NB4 (cell line): ENCODE results near the gene HECW1.

ENCODE experiments used
- CTCF ChIP-seq: IDR thresholded peaks from one replicate; pipeline ENCODE4 v1.5.1; 2012; ENCODE audit warnings: low read depth, low read length
- MYC ChIP-seq: IDR thresholded peaks from 2 replicates; pipeline ENCODE4 v1.6.1; 2011; ENCODE audit warnings: low read depth, low read length

- TF ChIP-seq MYC (no peak), CTCF (no peak)
Observed at GRCh38 chr7:43076189-43076605, 36.2 kb upstream of the HECW1 start.
